Lower leg skin (tissue), 4 donors: ENCODE results near the gene TPRN. TPM values are rescaled to one million over a fixed set of nuclear protein-coding genes. Genes with fewer than 3 reads are reported as not detected.

Experiments used
- DNase-seq, 2 donors: peaks; one replicate each; pipeline ENCODE4 v3.0.0-alpha.2; 2019; ENCODE audit warnings: low spot score in 2 of 2
- H3K4me3 ChIP-seq: fragments of 200-600 bp; sonication (generic); 2 replicates; pipeline ENCODE4 v1.5.1; 2017; ENCODE audit warnings: mild to moderate bottlenecking, low read depth; ENCODE audit not compliant: poor library complexity, severe bottlenecking
- POLR2A ChIP-seq, 2 donors: fragments of 450-650 bp; IDR thresholded peaks; one replicate each; pipeline ENCODE4 v1.6.1; 2016 to 2017; ENCODE audit warnings: antibody characterized with exemption in 2 of 2, mild to moderate bottlenecking in 1 of 2, moderate library complexity in 1 of 2
- WGBS, 2 donors: methylation state at CpG; one replicate each; pipeline ENCODE4 v1.1.5; 2018; 5-methylcytosine and 5-hydroxymethylcytosine counted together
- intact Hi-C: fragments of 100-400 bp; cut with DNase I; formaldehyde crosslinking; loops from one replicate; pipeline ENCODE4 v1.15.0; 2023; ENCODE audit warnings: low total_unique reads
- microRNA-seq, 2 donors: library from miRNA; unstranded; fragments of <30 nt; microRNA quantifications; one replicate each; pipeline ENCODE4, GENCODE V29; 2016; ENCODE audit warnings: borderline replicate concordance in 2 of 2, borderline number of aligned reads in 1 of 2
- total RNA-seq, 4 donors: library from RNA; depleted of rRNA; stranded (reverse); fragments of >200 nt; gene quantifications; one replicate each; pipeline ENCODE4 v1.1.0, GENCODE V29; 2016
- TF ChIP-seq, protein P1 (sequence below), 3 donors: fragments of 450-650 bp; IDR thresholded peaks; one replicate each; pipeline ENCODE4 v1.5.1; 2016; ENCODE audit warnings: antibody characterized with exemption in 3 of 3, mild to moderate bottlenecking in 3 of 3, moderate library complexity in 2 of 3

TPRN gene
- total RNA-seq, 4 donors from 2014 or later: 27.6 to 34.2 (median 29.1) TPM

DNA sequence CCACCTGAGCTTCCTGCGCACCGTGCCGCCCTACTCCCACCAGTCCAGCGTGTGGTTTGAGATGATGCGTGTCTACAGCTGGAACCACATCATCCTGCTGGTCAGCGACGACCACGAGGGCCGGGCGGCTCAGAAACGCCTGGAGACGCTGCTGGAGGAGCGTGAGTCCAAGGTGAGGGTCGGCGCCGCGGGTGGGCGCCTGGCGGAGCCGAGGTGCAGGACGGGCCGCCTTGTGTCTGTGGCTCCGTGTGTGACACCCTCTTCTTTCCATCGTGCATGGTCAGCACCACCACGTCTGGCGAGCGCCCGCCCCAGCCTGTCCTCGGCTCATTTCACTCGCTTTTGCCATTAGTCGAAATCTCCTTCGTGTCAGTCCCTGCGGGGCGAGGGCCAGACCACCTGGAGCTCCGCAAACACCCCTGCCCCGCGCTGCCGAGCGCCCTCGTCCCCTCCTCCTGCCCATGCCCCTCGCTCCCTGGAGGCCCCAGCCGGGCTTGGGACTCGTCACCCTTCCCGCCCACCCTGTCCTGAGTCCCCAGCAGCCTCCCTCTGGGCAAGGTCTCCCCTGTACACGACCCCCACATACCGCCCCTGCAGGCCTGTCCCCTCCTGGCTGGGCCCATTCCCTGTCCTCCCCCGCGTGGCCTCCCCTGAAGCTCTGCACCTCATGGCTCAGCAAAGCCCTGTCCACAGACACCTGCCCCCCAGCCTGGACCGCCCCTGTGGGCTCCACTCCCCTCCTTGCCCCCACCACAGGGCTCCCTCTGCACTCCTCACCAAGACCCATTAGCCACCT, 54.6 kb downstream of the TPRN start:
- H3K4me3 ChIP-seq: no peak overlapping the region
- TF ChIP-seq, protein P1, sequence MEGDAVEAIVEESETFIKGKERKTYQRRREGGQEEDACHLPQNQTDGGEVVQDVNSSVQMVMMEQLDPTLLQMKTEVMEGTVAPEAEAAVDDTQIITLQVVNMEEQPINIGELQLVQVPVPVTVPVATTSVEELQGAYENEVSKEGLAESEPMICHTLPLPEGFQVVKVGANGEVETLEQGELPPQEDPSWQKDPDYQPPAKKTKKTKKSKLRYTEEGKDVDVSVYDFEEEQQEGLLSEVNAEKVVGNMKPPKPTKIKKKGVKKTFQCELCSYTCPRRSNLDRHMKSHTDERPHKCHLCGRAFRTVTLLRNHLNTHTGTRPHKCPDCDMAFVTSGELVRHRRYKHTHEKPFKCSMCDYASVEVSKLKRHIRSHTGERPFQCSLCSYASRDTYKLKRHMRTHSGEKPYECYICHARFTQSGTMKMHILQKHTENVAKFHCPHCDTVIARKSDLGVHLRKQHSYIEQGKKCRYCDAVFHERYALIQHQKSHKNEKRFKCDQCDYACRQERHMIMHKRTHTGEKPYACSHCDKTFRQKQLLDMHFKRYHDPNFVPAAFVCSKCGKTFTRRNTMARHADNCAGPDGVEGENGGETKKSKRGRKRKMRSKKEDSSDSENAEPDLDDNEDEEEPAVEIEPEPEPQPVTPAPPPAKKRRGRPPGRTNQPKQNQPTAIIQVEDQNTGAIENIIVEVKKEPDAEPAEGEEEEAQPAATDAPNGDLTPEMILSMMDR (IDR thresholded peaks at IDR 0.05): no peak
- no peak for TF ChIP-seq POLR2A (IDR thresholded peaks at IDR 0.05)
- no peak for DNase-seq
- intact Hi-C loops: no loop called here
- WGBS, 2 donors: 62 to 66% methylated on average over 23 to 36 of the region's 49 CpGs

DNA sequence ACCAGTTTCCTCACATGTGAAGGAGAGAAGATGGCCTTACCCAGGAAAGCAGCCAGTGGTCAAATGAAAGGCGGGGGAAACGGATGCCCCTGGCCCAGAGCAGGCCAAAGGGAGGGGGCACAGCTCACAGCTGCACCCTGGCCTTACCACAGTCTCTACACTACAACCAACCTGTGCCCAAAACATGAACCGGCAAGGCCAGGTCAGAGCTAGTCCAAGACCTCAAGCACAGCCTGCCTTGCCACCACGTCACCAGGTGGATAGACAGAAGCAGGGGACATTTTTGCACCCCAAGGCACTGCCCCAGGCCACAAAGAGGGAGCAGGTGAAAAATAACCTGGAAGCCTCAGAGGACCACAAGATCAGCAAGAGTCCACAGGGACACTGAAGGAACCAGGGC, 57.1 kb downstream of the TPRN start:
- 48 to 53% methylated on average over 4 of the region's 4 CpGs for WGBS, 2 donors
- H3K4me3 ChIP-seq: no peak overlapping the region
- no peak for DNase-seq
- TF ChIP-seq POLR2A (IDR thresholded peaks at IDR 0.05): no peak
- intact Hi-C loops: no loop called here

DNA sequence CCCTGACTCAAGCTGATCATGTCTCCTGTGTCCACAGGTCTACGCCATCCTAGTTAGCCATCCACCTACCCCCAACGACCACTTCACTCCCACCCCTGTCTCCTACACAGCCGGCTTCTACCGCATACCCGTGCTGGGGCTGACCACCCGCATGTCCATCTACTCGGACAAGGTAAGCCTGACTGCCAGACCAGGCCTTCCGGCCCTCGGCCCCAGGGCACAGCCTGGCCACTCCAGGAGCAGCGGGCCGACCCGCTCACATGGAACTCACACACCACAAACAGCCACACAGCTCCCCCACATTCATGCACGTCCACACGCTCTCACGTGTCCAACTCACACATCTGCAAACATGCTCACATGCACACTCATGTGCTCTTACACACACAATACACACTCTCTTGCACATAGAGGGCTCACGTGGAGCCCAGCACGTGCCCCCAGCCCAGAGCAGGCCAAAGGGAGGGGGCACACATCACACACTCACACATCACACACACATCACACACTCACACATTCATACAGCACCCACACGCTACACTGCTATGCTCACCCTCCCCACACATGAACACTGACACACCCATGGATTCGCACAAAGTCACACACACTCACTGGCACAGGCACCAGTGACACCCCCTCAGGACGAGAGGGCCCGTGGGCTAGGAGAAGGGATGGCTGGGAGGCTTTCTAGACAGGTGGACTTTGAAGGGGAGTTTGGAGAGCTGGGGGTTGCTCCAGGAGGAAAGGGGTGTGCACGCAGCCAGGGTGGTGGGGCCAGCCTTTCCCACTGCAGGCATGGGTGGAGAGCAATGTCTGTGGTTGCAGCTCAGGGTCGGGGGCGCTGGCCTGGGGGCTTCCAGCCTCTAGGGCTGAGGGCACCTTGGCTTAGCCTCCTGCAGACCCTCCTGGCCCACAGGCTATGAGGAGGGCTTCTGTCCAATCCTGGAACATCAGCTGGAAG, 58.3 kb downstream of the TPRN start:
- DNase-seq: no peak
- 73 to 75% methylated on average over 24 of the region's 24 CpGs for WGBS, 2 donors
- intact Hi-C loops: no loop called here
- H3K4me3 ChIP-seq: no peak overlapping the region
- TF ChIP-seq, protein P1 (IDR thresholded peaks at IDR 0.05): no peak
- no peak for TF ChIP-seq POLR2A (IDR thresholded peaks at IDR 0.05)

Small RNA genes within 50 kb of the gene (microRNA-seq; reads per million reads assigned to microRNA genes)
- 0 reads per million in 2 donors for gene MIR3621

Other genes starting within 250 kb of the TPRN start
- gene LCN12, start 248.5 kb downstream of the TPRN start, total RNA-seq: not detected
- gene PTGDS, start 223.2 kb downstream of the TPRN start, total RNA-seq: 10 to 100 TPM in 3 of 4 donors, 1 to 10 TPM in 1; 9.7 to 75.3 (median 14.8) TPM
- under 1 TPM in 2 of 4 donors, not detected in 2; 0.36 to 0.37 TPM for gene LCNL1, start 217.7 kb downstream of the TPRN start, total RNA-seq
- 10 to 100 TPM; 38.7 to 75.8 (median 58.2) TPM for gene PAXX, start 208.3 kb downstream of the TPRN start, total RNA-seq
- gene CLIC3, start 204.2 kb downstream of the TPRN start, total RNA-seq: 100 to 1,000 TPM; 114 to 328 (median 163) TPM
- 10 to 100 TPM; 18.2 to 27.6 (median 23.7) TPM for gene ABCA2, start 172.5 kb downstream of the TPRN start, total RNA-seq
- gene FUT7, start 168.7 kb downstream of the TPRN start, total RNA-seq: under 1 TPM in 2 of 4 donors, not detected in 2; 0.22 to 0.39 TPM
- 10 to 100 TPM; 29.1 to 63.9 (median 56.1) TPM for gene NPDC1, start 154.6 kb downstream of the TPRN start, total RNA-seq
- gene ENTPD2, start 146.7 kb downstream of the TPRN start, total RNA-seq: 10 to 100 TPM; 10.1 to 14.7 (median 12.1) TPM
- gene SAPCD2, start 130.2 kb downstream of the TPRN start, total RNA-seq: 10 to 100 TPM in 2 of 4 donors, 1 to 10 TPM in 2; 5.7 to 25.6 (median 13.7) TPM
- 10 to 100 TPM in 1 of 4 donors, 1 to 10 TPM in 3; 6.6 to 13.7 (median 7.9) TPM for gene UAP1L1, start 123.2 kb downstream of the TPRN start, total RNA-seq
- gene MAN1B1, start 113.8 kb downstream of the TPRN start, total RNA-seq: 10 to 100 TPM; 57.7 to 81.0 (median 61.8) TPM
- 100 to 1,000 TPM; 123 to 144 (median 138) TPM for gene DPP7, start 86.0 kb downstream of the TPRN start, total RNA-seq
- gene GRIN1, start 61.6 kb downstream of the TPRN start, total RNA-seq: 1 to 10 TPM in 1 of 4 donors, under 1 TPM in 2, not detected in 1; 0.10 to 2.4 (median 0.49) TPM
- gene LRRC26, start 30.7 kb downstream of the TPRN start, total RNA-seq: 10 to 100 TPM in 3 of 4 donors, 1 to 10 TPM in 1; 4.1 to 29.0 (median 21.3) TPM
- not detected for gene TMEM210, start 28.7 kb downstream of the TPRN start, total RNA-seq
- gene ANAPC2, start 12.2 kb downstream of the TPRN start, total RNA-seq: 10 to 100 TPM; 26.2 to 69.3 (median 30.5) TPM
- 100 to 1,000 TPM in 2 of 4 donors, 10 to 100 TPM in 2; 79.2 to 112 (median 93.1) TPM for gene SSNA1, start 12.1 kb downstream of the TPRN start, total RNA-seq
- gene TMEM203, start 4.9 kb upstream of the TPRN start, total RNA-seq: 10 to 100 TPM; 45.7 to 60.7 (median 49.4) TPM
- 10 to 100 TPM in 3 of 4 donors, 1 to 10 TPM in 1; 8.1 to 18.6 (median 11.6) TPM for gene NDOR1, start 5.0 kb upstream of the TPRN start, total RNA-seq
- 10 to 100 TPM in 1 of 4 donors, 1 to 10 TPM in 3; 3.7 to 10.2 (median 5.5) TPM for gene RNF208, start 21.5 kb upstream of the TPRN start, total RNA-seq
- 100 to 1,000 TPM in 1 of 4 donors, 10 to 100 TPM in 3; 40.2 to 119 (median 67.6) TPM for gene CYSRT1, start 24.4 kb upstream of the TPRN start, total RNA-seq
- 1 to 10 TPM in 2 of 4 donors, under 1 TPM in 1, not detected in 1; 0.25 to 3.2 (median 2.4) TPM for gene RNF224, start 26.8 kb upstream of the TPRN start, total RNA-seq
- 1 to 10 TPM in 1 of 4 donors, not detected in 3; 1.6 TPM for gene SLC34A3, start 30.2 kb upstream of the TPRN start, total RNA-seq
- gene TUBB4B, start 40.5 kb upstream of the TPRN start, total RNA-seq: 100 to 1,000 TPM; 317 to 604 (median 408) TPM
- not detected for gene STPG3, start 50.5 kb upstream of the TPRN start, total RNA-seq
- gene NELFB, start 54.6 kb upstream of the TPRN start, total RNA-seq: 10 to 100 TPM; 40.7 to 52.7 (median 49.9) TPM
- gene TOR4A, start 77.0 kb upstream of the TPRN start, total RNA-seq: 1 to 10 TPM; 4.9 to 7.4 (median 5.6) TPM
- gene NRARP, start 101.5 kb upstream of the TPRN start, total RNA-seq: 10 to 100 TPM; 28.5 to 49.2 (median 41.0) TPM
- 10 to 100 TPM; 13.8 to 25.7 (median 17.7) TPM for gene EXD3, start 222.4 kb upstream of the TPRN start, total RNA-seq
- 1 to 10 TPM; 3.1 to 5.6 (median 4.4) TPM for gene NOXA1, start 222.7 kb upstream of the TPRN start, total RNA-seq
- gene ENTPD8, start 240.6 kb upstream of the TPRN start, total RNA-seq: not detected